HepG2 (cell line): ENCODE data around the gene UPK1B. TPM values are rescaled to one million over a fixed set of nuclear protein-coding genes. Genes with fewer than 3 reads are reported as not detected.
A peak's percentile ranks its signal among the peaks of the same experiment; 100 is the strongest.

Experiments used
- AGO1 ChIP-seq: fragments of 200-400 bp; formaldehyde crosslinking; IDR thresholded peaks from 2 replicates; pipeline ENCODE4 v1.6.1; 2017; ENCODE audit warnings: mild to moderate bottlenecking, low read depth, low read length, moderate library complexity; ENCODE audit not compliant: poor library complexity, severe bottlenecking
- BCL3 ChIP-seq: sonication (generic); formaldehyde crosslinking; IDR thresholded peaks from 2 replicates; pipeline ENCODE4 v1.5.1; 2020; ENCODE audit warnings: mild to moderate bottlenecking, missing genetic modification reagents, moderate library complexity
- GATAD2A ChIP-seq: IDR thresholded peaks from 2 replicates; pipeline ENCODE4 v1.6.1; 2016
- HHEX ChIP-seq: IDR thresholded peaks from 2 replicates; pipeline ENCODE4 v1.6.1; 2016; ENCODE audit warnings: control low read depth
- HMG20A ChIP-seq: IDR thresholded peaks from 2 replicates; pipeline ENCODE4 v1.6.1; 2016; ENCODE audit warnings: borderline replicate concordance
- ISX ChIP-seq: sonication (generic); formaldehyde crosslinking; conservative IDR thresholded peaks from 2 replicates; pipeline ENCODE4 v1.5.0; 2020; ENCODE audit warnings: missing genetic modification reagents
- KDM6A ChIP-seq: IDR thresholded peaks from 2 replicates; pipeline ENCODE4 v1.6.1; 2016; ENCODE audit warnings: low read depth
- KLF16 ChIP-seq, 2 experiments: sonication (generic) in 1 of 2; formaldehyde crosslinking in 1 of 2; IDR thresholded peaks; 2 replicates each; pipeline versions ENCODE4 v1.6.1 to v1.8.0; 2016 to 2023; ENCODE audit warnings: missing genetic modification reagents in 2 of 2, missing compliant biosample characterization in 1 of 2
- MED8 ChIP-seq: sonication (generic); formaldehyde crosslinking; IDR thresholded peaks from 2 replicates; pipeline ENCODE4 v1.8.1; 2023; ENCODE audit warnings: mild to moderate bottlenecking, missing genetic modification reagents; ENCODE audit not compliant: insufficient replicate concordance
- PPARG ChIP-seq: conservative IDR thresholded peaks from 2 replicates; pipeline ENCODE4 v1.6.1; 2016; ENCODE audit warnings: missing biosample characterization, missing genetic modification reagents
- RELA ChIP-seq: sonication (generic); formaldehyde crosslinking; IDR thresholded peaks from 2 replicates; pipeline ENCODE4 v1.4.0; 2020; ENCODE audit warnings: missing genetic modification reagents
- RFX5 ChIP-seq: IDR thresholded peaks from 2 replicates; pipeline ENCODE4 v1.6.1; 2011; ENCODE audit warnings: low read depth, low read length, improper control_type of control experiment
- SAFB2 ChIP-seq: sonication (generic); formaldehyde crosslinking; IDR thresholded peaks from 2 replicates; pipeline ENCODE4 v1.5.1; 2020; ENCODE audit warnings: missing genetic modification reagents, low read depth, mild to moderate bottlenecking, borderline replicate concordance
- SP140L ChIP-seq: sonication (generic); formaldehyde crosslinking; IDR thresholded peaks from 2 replicates; pipeline ENCODE4 v1.4.0; 2020; ENCODE audit warnings: missing genetic modification reagents, borderline replicate concordance
- ZNF550 ChIP-seq: sonication (generic); formaldehyde crosslinking; IDR thresholded peaks from 2 replicates; pipeline ENCODE4 v1.4.0; 2020; ENCODE audit warnings: mild to moderate bottlenecking, missing genetic modification reagents, borderline replicate concordance
- ZSCAN21 ChIP-seq: sonication (generic); formaldehyde crosslinking; IDR thresholded peaks from 2 replicates; pipeline ENCODE4 v1.8.0; 2022; ENCODE audit warnings: mild to moderate bottlenecking, missing genetic modification reagents, moderate library complexity, borderline replicate concordance
- polyA plus RNA-seq, 8 experiments: library from polyadenylated mRNA; depleted of rRNA in 3 of 8; stranded (reverse) in 7 of 8; unstranded in 1 of 8; fragments of >200 nt; fragmentation: Illumina TruSeq in 4 of 8; extraction: Trizol in 4 of 8; gene quantifications; 2 replicates each; pipeline versions ENCODE4 v1.2.1 to v1.2.3, GENCODE V29; 2011 to 2016; ENCODE audit warnings: low read depth in 4 of 8, missing spikeins in 1 of 8, mixed read lengths in 1 of 8; ENCODE audit not compliant: insufficient read depth in 1 of 8
- total RNA-seq, 5 experiments: library from RNA; depleted of rRNA; stranded (reverse); fragments of >200 nt; fragmentation: Illumina TruSeq; extraction: Trizol; gene quantifications; 2 replicates each; pipeline ENCODE4 v1.2.3, GENCODE V29; 2016; ENCODE audit warnings: low read depth in 1 of 5
- TF ChIP-seq, protein P1 (sequence below): sonication (generic); formaldehyde crosslinking; conservative IDR thresholded peaks from 2 replicates; pipeline ENCODE4 v1.4.0; 2020; ENCODE audit warnings: mild to moderate bottlenecking, missing genetic modification reagents, moderate library complexity
- TF ChIP-seq, protein P2 (sequence below): sonication (generic); formaldehyde crosslinking; IDR thresholded peaks from 2 replicates; pipeline ENCODE4 v1.9.0; 2021; ENCODE audit warnings: missing genetic modification reagents, mild to moderate bottlenecking, borderline replicate concordance
- TF ChIP-seq, protein P3 (sequence below): IDR thresholded peaks from 2 replicates; pipeline ENCODE4 v1.6.1; 2016

The UPK1B gene
- total and polyA plus RNA-seq, 2 of the 13 experiments (the other 11 are each of a cell fraction or from before 2014, with no cell fraction given) = not detected

- TF ChIP-seq, protein P1, sequence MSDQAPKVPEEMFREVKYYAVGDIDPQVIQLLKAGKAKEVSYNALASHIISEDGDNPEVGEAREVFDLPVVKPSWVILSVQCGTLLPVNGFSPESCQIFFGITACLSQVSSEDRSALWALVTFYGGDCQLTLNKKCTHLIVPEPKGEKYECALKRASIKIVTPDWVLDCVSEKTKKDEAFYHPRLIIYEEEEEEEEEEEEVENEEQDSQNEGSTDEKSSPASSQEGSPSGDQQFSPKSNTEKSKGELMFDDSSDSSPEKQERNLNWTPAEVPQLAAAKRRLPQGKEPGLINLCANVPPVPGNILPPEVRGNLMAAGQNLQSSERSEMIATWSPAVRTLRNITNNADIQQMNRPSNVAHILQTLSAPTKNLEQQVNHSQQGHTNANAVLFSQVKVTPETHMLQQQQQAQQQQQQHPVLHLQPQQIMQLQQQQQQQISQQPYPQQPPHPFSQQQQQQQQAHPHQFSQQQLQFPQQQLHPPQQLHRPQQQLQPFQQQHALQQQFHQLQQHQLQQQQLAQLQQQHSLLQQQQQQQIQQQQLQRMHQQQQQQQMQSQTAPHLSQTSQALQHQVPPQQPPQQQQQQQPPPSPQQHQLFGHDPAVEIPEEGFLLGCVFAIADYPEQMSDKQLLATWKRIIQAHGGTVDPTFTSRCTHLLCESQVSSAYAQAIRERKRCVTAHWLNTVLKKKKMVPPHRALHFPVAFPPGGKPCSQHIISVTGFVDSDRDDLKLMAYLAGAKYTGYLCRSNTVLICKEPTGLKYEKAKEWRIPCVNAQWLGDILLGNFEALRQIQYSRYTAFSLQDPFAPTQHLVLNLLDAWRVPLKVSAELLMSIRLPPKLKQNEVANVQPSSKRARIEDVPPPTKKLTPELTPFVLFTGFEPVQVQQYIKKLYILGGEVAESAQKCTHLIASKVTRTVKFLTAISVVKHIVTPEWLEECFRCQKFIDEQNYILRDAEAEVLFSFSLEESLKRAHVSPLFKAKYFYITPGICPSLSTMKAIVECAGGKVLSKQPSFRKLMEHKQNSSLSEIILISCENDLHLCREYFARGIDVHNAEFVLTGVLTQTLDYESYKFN (CRISPR knock-in tag) = no peak; the same call in none of the 2 replicates
- TF ChIP-seq AGO1 = peak; percentile 63
- no peak for TF ChIP-seq KLF16 (CRISPR knock-in tag; IDR thresholded peaks at IDR 0.05)
- 0 out of 2 replicates have a peak, but pooled peaks have one; percentile 35 for TF ChIP-seq ISX (CRISPR knock-in tag)
- peak; percentile 92 for TF ChIP-seq BCL3 (CRISPR knock-in tag)
- TF ChIP-seq RFX5 = no peak
- peak; percentile 1 for TF ChIP-seq MED8 (CRISPR knock-in tag)
- TF ChIP-seq, protein P2, sequence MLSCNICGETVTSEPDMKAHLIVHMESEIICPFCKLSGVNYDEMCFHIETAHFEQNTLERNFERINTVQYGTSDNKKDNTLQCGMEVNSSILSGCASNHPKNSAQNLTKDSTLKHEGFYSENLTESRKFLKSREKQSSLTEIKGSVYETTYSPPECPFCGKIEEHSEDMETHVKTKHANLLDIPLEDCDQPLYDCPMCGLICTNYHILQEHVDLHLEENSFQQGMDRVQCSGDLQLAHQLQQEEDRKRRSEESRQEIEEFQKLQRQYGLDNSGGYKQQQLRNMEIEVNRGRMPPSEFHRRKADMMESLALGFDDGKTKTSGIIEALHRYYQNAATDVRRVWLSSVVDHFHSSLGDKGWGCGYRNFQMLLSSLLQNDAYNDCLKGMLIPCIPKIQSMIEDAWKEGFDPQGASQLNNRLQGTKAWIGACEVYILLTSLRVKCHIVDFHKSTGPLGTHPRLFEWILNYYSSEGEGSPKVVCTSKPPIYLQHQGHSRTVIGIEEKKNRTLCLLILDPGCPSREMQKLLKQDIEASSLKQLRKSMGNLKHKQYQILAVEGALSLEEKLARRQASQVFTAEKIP (CRISPR knock-in tag) = no peak
- TF ChIP-seq GATAD2A (CRISPR knock-in tag) = 0 out of 2 replicates have a peak, but pooled peaks have one; percentile 15
- peak; percentile 53; the same call in 1 of the 2 replicates for TF ChIP-seq SAFB2 (CRISPR knock-in tag)
- TF ChIP-seq ZSCAN21 (CRISPR knock-in tag) = peak; percentile 88
- no peak for TF ChIP-seq KDM6A (CRISPR knock-in tag)
- TF ChIP-seq HMG20A (CRISPR knock-in tag) = no peak
- 0 out of 2 replicates have a peak, but pooled peaks have one; percentile 72 for TF ChIP-seq ZNF550
- TF ChIP-seq PPARG (CRISPR knock-in tag) = no peak
- TF ChIP-seq, protein P3, sequence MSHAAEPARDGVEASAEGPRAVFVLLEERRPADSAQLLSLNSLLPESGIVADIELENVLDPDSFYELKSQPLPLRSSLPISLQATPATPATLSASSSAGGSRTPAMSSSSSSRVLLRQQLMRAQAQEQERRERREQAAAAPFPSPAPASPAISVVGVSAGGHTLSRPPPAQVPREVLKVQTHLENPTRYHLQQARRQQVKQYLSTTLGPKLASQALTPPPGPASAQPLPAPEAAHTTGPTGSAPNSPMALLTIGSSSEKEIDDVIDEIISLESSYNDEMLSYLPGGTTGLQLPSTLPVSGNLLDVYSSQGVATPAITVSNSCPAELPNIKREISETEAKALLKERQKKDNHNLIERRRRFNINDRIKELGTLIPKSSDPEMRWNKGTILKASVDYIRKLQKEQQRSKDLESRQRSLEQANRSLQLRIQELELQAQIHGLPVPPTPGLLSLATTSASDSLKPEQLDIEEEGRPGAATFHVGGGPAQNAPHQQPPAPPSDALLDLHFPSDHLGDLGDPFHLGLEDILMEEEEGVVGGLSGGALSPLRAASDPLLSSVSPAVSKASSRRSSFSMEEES (CRISPR knock-in tag) = no peak
- no peak for TF ChIP-seq HHEX (CRISPR knock-in tag)
- TF ChIP-seq RELA (CRISPR knock-in tag) = no peak
- no peak for TF ChIP-seq SP140L
These were observed 67.4 kb downstream of the UPK1B start, which contains the start of gene B4GALT4 (continued) for GRCh38 chr3:119240591-119241434.
